ENCODE measurements around the gene TCF21.

- peak; percentile 96 for TF ChIP-seq CTCF (IDR thresholded peaks at IDR 0.05; ENCODE audit: low read depth, low read length)
- TF ChIP-seq POLR2A (IDR thresholded peaks at IDR 0.05; ENCODE audit: extremely low read depth, insufficient read length) = no peak
- TF ChIP-seq MAX (IDR thresholded peaks at IDR 0.05; ENCODE audit: low read depth, low read length) = no peak
These were observed 27.8 kb downstream of the TCF21 start for GRCh38 chr6:133916650-133917151.

Data from NB4 (cell line).